GM19438 (cell line): ENCODE results near the gene CLASP2.
A peak's percentile ranks its signal among the peaks of the same experiment; 100 is the strongest.
"Not testable (repeated sequence)": the region's sequence is repeated elsewhere in the genome, so short reads cannot be mapped to it uniquely, and the experiment has no call there.

Experiments
- ATAC-seq: cut with Tn5 transposase; IDR thresholded peaks from one replicate; pipeline ENCODE4 v1.9.1; 2021; ENCODE audit warnings: low read depth; ENCODE audit not compliant: unreplicated experiment

The CLASP2 gene

GRCh38 chr3:33717866-33718594 lies at the start of gene CLASP2:
TSS of gene CLASP2 (minus strand) at chr3:33718254. CDS start at chr3:33718002, 252 bp downstream.
- peak; percentile 92 for ATAC-seq

GRCh38 chr3:33758864-33759263 lies 40.8 kb upstream of the CLASP2 start:
- ATAC-seq: no peak

- no peak for ATAC-seq
These were observed 40.2 kb upstream of the CLASP2 start for GRCh38 chr3:33758281-33758680.

GRCh38 chr3:33754391-33754790 lies 36.3 kb upstream of the CLASP2 start:
- not testable (repeated sequence) for ATAC-seq

- ATAC-seq: no peak
These were observed 33.3 kb upstream of the CLASP2 start for GRCh38 chr3:33751336-33751735.

GRCh38 chr3:33750211-33750548 lies 32.1 kb upstream of the CLASP2 start:
- ATAC-seq: no peak

GRCh38 chr3:33749546-33750210 lies 31.6 kb upstream of the CLASP2 start:
- ATAC-seq: no peak

- peak; percentile 58 for ATAC-seq
These were observed 28.5 kb upstream of the CLASP2 start for GRCh38 chr3:33746416-33747116.

- no peak for ATAC-seq
These were observed 19.1 kb upstream of the CLASP2 start for GRCh38 chr3:33737146-33737545.

GRCh38 chr3:33732394-33732793 lies 14.3 kb upstream of the CLASP2 start:
- ATAC-seq: no peak

- ATAC-seq: peak; percentile 91
These were observed 11.9 kb upstream of the CLASP2 start for GRCh38 chr3:33729993-33730392.

- no peak for ATAC-seq
These were observed 6.2 kb upstream of the CLASP2 start for GRCh38 chr3:33724256-33724655.

GRCh38 chr3:33722626-33723370 lies 4.7 kb upstream of the CLASP2 start:
- no peak for ATAC-seq

- no peak for ATAC-seq
These were observed 4.1 kb upstream of the CLASP2 start for GRCh38 chr3:33722191-33722590.

GRCh38 chr3:33718595-33718907 lies 497 bp upstream of the CLASP2 start:
- ATAC-seq: no peak

- ATAC-seq: peak; percentile 65
These were observed 513 bp downstream of the CLASP2 start for GRCh38 chr3:33717616-33717865.

GRCh38 chr3:33716227-33716626 lies 1.8 kb downstream of the CLASP2 start:
- ATAC-seq: no peak

GRCh38 chr3:33711100-33711499 lies 7.0 kb downstream of the CLASP2 start:
- no peak for ATAC-seq

- ATAC-seq: no peak
These were observed 12.0 kb downstream of the CLASP2 start for GRCh38 chr3:33706056-33706455.

GRCh38 chr3:33704891-33705290 lies 13.2 kb downstream of the CLASP2 start:
- ATAC-seq: no peak

GRCh38 chr3:33699275-33699674 lies 18.8 kb downstream of the CLASP2 start:
- ATAC-seq: no peak
